Bone marrow (tissue), 2 donors: ENCODE measurements around the gene CPXM2.
"Not testable (repeated sequence)": the region's sequence is repeated elsewhere in the genome, so short reads cannot be mapped to it uniquely, and the experiment has no call there.

Source experiments
- DNase-seq, 2 donors: peaks; one replicate each; lab custom pipeline; 2025; lab: John Stamatoyannopoulos, UW

CPXM2 gene

DNA sequence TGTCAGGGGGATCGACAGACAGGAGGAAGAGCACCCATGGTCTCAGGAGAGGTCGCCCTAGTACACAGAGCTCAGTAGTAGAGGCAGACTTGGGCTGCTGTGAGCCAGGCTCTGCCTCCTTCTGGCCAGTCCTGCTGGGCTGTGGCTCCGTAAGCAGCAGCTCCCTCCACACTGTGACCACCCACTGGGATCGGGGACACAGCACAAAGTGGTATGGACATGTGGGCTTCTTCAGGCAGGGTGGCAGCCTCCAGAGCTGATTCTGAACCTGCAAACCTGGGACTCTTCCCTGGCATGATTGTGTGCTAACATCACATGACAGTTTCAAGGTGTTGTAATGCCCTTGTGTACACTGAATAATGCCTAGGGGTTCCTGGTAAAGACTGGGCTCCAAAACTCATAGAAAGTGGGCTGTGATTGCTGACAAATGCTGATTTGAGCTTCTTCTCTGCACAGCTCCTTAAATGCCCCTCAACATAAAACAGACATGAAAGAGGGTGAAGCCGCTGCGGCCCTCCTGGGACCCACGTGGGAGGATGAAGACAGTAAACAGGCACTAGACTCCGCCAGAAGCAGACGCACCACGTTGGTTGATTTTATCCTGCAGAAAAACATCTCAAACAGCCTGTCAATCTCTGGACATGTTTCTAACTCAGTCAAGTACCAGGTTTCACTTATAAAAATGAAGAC, 148.7 kb downstream of the CPXM2 start:
- no peak for DNase-seq

DNA sequence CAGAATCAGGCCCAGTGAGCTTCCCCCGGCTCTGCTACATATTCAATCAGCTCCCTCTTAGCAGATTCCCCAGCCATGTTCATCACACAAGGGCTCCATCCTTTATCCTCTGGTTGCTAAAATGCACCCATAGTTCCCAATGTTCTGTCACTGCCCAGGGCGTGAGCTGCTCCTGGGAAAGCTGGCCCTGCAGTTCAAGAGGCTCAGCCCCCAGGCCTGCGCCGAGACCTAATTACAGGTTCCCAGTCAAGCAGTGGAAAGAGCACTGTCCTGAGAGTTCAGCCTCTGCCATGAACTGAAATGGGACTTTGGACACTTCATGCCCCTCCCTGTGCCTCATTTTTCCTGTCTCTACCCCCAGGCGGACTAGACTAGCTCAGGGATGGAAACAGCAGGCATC, 149.9 kb downstream of the CPXM2 start:
- no peak for DNase-seq

DNA sequence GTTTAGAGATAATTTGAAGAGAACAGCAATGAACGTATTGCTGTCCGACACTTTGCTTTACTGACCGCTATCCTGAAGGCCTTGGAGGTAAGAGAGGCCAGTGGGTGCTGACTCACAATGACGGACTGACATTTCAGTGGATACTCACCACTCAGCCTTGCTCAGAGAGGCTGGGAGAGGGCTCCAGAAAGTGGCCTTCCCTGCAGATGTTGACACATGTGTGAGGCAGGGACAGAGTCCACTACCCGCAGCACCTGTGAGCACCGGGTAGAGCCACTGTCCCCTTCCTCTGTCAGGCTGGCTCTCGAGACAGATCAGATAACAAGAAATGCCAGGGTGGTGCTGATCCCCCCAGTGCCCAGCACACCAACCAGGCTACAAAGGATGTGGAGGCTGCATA, 150.5 kb downstream of the CPXM2 start:
- no peak for DNase-seq

DNA sequence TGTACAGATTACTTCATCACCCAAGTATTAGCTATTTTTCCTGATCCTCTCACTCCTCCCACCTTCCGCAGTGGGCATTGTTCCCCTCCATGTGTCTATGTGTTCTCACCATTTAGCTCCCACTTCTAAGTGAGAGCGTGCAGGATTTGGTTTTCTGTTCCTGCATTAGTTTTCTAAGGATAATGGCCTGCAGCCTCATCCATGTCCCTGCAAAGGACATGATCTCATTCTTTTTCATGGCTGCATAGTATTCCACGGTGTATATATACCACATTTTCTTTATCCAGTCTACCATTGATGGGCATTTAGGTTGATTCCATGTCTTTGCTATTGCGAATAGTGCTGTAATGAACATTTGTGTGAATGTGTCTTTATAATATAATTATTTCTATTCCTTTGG, 154.7 kb downstream of the CPXM2 start:
- not testable (repeated sequence) for DNase-seq

DNA sequence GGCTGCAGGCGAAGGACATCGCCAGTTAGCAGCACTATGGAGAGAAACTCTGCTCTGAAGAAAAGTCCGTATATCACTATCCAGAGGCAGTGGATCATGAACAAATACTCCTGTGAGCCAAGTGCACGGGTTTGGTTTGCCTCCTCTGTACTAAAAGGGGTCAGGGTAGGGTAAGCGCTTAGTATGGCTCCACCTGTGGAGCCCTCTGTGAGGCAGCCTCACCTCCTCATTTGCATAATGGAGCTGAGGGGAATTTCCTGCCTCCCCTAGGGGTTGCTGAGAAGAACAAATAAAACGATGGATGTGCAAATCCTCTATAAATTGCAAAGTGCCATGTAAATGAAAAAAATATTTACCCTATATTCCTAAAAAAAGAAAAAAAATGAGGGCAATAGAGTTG, 162.1 kb downstream of the CPXM2 start:
- DNase-seq = no peak

DNA sequence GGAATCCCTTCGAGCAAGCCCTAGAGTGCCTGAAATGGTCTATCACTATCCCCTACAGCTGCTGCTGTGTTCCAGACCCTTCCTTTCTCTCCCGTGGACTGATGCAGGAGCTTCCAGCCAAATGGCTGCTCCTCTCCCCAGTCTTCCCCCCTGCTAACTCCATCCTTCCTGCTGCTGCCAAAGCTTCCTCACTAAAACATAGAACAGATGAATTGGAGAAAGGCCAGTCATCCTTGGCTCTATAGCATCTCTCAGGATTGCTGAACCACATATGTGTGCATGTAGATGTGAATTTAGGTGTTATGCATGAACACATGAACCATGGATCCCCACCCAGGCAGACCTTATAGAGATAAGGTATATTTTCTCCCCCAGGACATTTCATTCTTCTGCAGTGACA, 164.8 kb downstream of the CPXM2 start:
- DNase-seq = no peak

DNA sequence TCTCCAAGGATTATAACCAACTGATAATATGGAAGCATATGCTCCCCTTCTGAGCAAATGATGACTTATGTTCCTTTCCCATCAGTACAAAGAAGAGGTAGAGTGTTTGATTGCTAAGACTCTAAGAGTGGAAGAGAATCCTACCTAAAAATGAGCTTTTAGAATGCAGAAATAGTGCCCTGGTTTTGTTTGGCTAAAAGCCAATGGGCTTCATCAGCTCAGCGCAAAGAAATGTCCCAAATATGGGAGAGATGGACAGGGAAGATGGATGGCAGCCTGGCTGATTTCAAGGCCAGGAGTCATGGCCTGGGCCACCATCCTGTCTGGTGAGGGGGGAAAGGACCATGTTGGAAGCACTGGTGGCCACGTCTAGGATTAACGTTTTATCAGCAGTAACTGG, 165.2 kb downstream of the CPXM2 start:
- DNase-seq = no peak

DNA sequence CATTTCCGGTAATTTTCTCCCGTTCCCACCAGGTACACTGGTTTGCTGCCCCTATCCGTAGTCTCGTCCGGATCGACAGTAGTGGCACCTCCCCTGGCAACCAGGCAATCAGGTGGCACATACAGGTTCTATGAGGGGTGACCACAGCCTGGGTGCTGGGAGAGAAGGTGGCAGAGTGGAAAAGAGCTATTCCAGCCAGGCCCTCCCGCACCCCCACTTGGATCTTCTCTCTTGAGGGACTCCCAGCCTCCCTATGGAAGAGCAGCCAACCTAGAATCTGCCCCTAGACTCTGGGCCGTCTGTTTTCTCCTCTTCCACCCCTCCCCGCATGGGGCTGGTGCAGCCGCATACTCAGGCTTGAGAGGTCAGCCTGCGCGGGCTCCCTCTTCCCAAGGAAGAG, 166.9 kb downstream of the CPXM2 start:
- no peak for DNase-seq

DNA sequence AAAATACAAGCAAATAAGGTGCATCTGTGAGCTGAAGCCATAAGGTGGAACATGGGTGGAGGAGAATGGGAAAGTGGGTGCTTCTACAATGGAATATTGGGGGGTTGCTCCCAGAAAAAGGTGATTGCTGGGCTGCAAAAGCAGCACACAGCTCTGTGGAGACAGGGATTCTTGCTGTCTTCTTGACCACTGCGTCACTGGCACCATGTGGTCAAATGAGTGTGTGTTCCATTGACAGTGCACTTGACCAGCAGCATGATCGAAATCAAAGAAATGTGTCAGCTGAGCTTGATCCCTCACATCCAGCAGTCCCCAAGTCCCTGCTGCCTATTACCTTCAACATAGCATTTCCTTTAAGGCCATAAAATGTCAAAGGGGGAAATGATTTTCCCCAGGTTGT, 169.3 kb downstream of the CPXM2 start:
- no peak for DNase-seq

DNA sequence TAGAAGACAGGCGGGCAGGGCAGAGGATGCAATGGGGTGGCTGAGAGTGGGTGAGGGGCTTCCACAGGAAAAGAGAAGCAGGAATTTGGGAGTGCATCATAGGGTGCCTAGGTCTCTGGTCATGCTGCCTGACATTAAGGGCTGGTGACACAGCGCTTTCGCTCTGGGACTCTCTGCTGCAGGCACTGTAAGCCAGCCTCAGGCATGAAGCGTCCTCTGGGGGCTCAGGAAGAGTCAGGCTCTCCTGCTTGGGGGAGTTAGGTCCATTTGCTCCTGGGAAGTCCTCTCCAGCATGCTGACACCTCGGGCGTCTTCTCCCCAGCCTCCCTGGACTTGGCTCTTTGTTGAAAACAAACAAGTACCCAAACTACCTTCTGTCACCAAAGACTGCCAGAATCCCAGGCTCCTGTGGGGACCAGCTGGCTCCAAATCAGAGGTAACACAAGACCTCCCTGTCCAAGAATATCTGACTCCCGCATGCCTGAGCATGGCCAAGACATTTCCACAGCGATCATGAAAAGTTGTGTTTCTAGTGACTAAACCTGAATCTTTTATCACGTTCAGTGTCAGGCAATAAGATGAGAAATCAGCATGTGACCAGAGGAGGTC, 170.1 kb downstream of the CPXM2 start:
- no peak for DNase-seq

DNA sequence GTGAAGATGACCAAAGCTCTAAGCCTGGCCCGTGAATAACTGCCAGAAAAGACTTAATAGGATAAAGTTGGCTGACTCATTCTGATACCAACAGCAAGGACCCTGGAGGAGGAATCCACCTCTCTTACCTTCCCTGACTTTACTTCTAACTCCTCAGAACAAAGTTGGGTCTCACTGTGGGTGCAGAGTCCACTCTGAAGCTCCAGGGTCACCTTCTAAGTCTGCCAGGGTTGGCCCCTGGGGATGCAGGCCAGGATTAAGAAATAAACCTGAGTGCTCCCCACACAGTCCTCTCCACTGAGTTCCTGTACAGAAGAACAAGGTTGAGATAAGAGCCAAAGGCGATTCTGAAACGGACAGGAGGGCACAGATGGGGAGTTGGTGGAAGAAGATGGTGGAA, 171.1 kb downstream of the CPXM2 start:
- no peak for DNase-seq

DNA sequence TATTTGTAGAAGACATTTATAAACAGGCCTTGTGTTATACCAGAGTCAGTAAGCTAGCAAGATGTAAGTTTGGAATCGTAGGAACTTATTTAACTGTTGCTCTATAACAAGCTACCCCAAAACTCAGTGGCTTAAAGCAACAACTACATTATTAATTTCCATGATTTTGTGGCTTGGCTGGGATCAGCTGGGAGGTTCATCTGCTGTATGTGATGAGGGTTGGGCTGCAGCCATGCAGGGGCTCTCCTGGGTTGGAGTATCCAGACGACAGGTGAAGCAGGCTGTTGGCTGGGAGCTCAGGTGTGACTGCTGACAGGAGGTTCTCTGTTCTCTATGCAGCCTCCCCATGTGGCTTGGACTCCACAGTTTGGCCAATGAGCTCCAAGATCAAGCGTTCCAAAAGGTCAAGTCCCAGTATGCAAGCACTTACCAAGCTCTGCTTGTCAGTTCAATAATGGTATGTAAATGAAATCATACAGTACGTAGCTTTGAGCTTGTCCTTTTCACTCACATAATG, 173.0 kb downstream of the CPXM2 start:
- DNase-seq = no peak

DNA sequence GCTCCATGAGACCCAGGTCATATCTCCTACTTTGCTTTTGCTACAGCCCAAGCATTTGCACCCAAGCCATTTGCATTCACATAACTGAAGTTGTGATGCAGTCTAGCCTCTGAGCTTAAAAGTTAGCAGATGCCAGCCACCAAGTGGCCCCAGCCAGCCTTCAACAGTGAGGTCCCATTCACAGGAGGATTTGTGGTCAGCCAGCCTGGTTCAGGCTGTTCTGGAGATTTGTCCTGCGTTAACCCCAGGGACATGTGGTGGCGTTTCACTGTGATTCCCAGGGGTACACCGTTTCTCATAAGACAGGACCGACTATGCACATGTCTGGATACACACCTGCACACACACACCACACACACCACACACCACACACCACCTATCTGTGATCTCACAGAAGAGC, 174.3 kb downstream of the CPXM2 start:
- no peak for DNase-seq

DNA sequence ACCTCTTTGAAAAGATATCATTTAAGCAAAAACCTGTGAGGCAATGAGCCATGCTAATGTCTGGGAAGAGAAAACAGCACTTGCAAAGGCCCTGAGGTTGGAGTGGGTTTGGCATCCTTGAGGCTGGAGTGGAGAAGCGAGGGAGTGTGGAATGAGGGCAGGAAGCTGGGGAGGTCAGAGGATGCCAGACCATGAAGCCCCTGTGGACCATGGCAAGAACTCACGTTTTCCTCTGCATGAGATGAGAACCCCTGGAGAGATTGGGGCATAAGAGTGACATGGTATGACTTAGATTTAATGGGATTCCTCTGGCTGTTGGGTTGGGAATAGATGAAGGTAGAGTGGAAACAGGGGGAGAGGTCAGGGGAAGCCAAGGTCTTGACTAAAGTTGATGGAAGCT, 176.1 kb downstream of the CPXM2 start:
- DNase-seq = no peak

DNA sequence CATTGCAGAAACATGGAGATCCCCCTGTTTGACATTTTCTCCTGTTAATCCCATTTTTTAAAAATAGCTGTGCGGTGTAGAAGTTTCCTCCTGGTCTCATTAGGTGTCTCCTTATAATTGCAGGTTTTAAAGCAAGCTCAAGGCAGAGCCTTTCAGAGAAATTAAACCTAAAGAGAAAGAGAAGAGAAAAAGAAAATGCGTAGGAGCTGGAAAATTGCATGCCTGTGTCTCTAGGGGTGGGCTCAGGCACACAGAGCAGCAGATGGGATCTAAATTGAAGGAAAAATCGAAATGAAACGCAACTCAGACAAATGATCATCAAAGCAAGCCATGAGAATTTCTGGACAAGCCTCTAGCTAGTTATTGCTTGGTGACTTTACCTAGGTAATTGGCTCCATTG, 185.4 kb downstream of the CPXM2 start:
- no peak for DNase-seq

DNA sequence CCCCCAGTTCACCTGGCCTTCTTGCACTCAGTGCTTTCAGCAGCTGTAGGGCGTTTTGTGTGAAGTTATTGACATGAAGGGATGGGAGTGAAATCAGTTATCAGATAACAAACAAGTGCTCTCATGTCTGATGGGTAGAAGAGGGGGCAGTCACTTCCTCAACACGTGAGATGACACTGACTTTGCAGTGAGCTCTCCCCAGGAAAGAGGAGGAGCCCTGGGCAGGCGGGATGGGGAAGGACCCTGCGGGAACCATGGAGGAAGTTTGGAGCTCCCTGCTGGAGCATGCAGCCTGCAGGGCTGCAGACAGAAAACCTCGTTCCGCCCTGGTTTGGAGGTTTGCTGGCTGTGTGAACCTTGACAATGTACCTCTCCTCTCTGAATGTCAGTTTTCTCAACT, 186.8 kb downstream of the CPXM2 start:
- no peak for DNase-seq

DNA sequence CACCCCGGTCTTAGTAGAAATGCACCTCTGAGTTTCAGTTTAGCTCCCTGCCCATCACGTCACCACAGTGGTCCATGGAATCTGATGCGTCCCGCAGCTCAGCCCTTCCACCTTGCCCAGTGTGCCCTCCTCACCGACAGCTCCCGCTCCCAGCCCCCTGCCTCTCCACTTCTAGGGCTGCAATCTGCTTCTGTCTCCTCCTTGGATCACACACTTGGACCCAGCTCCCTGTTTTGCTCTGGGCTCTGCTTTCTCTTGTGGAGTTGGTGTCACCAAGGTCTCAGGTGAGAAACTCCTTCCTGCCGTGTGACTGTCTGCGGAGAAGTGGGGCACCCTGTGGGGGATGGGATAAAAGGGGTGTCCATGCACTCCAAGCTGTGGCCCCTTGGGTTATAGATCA, 187.5 kb downstream of the CPXM2 start:
- no peak for DNase-seq

DNA sequence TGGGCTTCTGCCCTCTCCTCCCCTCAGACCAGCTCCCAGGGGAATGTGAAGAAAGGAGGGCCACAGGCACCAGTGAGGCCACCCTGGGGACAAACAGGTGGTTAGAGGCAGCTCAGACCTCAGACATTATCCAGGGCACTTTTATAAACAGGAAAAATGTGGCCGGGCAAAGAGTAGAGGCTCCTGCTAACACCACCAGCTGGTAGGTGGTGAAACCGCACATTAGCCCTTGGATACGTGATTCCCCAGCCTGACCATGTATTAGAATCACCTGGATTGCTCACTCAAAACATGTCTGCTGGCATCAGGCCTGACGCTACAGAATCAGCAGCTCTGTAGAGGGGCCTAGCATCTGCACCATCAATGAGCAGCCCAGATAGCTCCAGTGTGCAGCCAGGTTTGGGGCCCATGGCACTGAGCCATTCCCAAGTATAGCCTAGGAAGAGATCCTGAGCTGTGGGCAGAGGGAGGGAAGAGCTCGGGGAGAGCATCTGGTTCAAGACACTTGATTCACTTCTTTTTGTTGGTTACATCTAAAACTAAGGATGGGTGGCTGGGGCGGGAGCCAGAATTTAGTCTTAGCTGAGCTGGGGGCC, 188.3 kb downstream of the CPXM2 start:
- DNase-seq = no peak
